Measurements from ENCODE around the gene ZNF366.

ZNF366 gene

GRCh38 chr5:72441094-72441723, 66.0 kb downstream of the ZNF366 start:
- no peak for DNase-seq (ENCODE audit: low spot score)

GRCh38 chr5:72440207-72440638, 67.0 kb downstream of the ZNF366 start:
- no peak for DNase-seq (ENCODE audit: low spot score)

GRCh38 chr5:72439192-72439591, 68.0 kb downstream of the ZNF366 start:
- no peak for DNase-seq (ENCODE audit: low spot score)

GRCh38 chr5:72438141-72438540, 69.1 kb downstream of the ZNF366 start:
- DNase-seq (ENCODE audit: low spot score), result no peak

GRCh38 chr5:72436796-72437471, 70.3 kb downstream of the ZNF366 start:
- DNase-seq (ENCODE audit: low spot score), result no peak

- no peak for DNase-seq (ENCODE audit: low spot score)
Observed at GRCh38 chr5:72434781-72435437, 72.3 kb downstream of the ZNF366 start.

GRCh38 chr5:72434056-72434780, 73.0 kb downstream of the ZNF366 start:
- no peak for DNase-seq (ENCODE audit: low spot score)

- DNase-seq (ENCODE audit: low spot score), result no peak
Observed at GRCh38 chr5:72433522-72433921, 73.7 kb downstream of the ZNF366 start.

- no peak for DNase-seq (ENCODE audit: low spot score)
Observed at GRCh38 chr5:72428669-72429068, 78.5 kb downstream of the ZNF366 start.

GRCh38 chr5:72427488-72428437, 79.4 kb downstream of the ZNF366 start:
- DNase-seq (ENCODE audit: low spot score), result no peak

GRCh38 chr5:72427016-72427415, 80.2 kb downstream of the ZNF366 start:
- no peak for DNase-seq (ENCODE audit: low spot score)

GRCh38 chr5:72426019-72426418, 81.2 kb downstream of the ZNF366 start:
- no peak for DNase-seq (ENCODE audit: low spot score)

- DNase-seq (ENCODE audit: low spot score), result no peak
Observed at GRCh38 chr5:72418271-72418670, 88.9 kb downstream of the ZNF366 start.

GRCh38 chr5:72417333-72418062, 89.7 kb downstream of the ZNF366 start:
- DNase-seq (ENCODE audit: low spot score), result no peak

GRCh38 chr5:72415616-72416325, 91.4 kb downstream of the ZNF366 start:
- DNase-seq (ENCODE audit: low spot score), result no peak

- no peak for DNase-seq (ENCODE audit: low spot score)
Observed at GRCh38 chr5:72412283-72413055, 94.7 kb downstream of the ZNF366 start.

GRCh38 chr5:72410688-72411295, 96.4 kb downstream of the ZNF366 start:
- no peak for DNase-seq (ENCODE audit: low spot score)

- no peak for DNase-seq (ENCODE audit: low spot score)
Observed at GRCh38 chr5:72408603-72409002, 98.6 kb downstream of the ZNF366 start.

GRCh38 chr5:72408127-72408526, 99.1 kb downstream of the ZNF366 start:
- DNase-seq (ENCODE audit: low spot score), result no peak

All from CD4-positive, alpha-beta T cell treated with Interleukin-6 at 100 ng/mL for 8 hours (primary cell).